Kidney tubule cell (primary cell): ENCODE data around the gene GPBAR1.
A peak's percentile ranks its signal among the peaks of the same experiment; 100 is the strongest.

ENCODE experiments used
- DNase-seq: peaks from one replicate; pipeline ENCODE4 v3.0.0-alpha.2; 2018; ENCODE audit warnings: low spot score

GPBAR1 gene, protein sequence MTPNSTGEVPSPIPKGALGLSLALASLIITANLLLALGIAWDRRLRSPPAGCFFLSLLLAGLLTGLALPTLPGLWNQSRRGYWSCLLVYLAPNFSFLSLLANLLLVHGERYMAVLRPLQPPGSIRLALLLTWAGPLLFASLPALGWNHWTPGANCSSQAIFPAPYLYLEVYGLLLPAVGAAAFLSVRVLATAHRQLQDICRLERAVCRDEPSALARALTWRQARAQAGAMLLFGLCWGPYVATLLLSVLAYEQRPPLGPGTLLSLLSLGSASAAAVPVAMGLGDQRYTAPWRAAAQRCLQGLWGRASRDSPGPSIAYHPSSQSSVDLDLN

DNA sequence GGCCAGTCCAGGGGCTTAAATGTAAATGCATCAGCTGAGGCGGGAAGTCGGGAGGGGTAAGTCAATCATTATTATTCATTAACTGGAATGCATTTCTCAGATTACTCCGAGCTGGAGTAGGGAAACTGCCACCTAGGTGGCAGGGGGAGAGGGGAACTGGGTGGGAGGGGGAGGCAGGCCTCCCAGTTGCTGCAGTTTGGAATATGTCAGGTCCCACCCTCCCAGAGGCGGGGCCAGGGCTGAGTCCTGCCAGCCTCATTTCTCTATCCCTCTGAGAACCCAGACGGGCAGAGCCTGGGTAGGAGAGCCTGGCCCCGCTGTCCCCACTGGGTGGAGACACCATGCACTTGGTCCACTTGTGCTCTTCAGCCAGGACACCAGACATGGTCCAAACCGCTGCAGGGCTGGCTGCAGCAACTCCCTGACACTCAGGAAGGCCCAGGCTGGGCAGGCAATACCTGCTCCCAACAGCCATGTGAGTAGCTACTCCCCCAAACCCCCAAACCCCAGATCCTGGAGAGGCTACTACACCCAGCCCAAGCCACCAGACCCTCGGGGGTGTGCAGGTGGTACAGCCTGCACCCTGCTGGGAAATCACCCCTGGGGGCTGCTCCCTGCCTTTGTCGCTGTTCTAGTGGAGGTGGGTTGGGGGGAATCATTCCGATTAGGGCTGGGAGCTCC lies at the start of gene GPBAR1:
TSS of gene GPBAR1 (plus strand) at position 274 of the 681 bp plus-strand sequence. CDS start 1,710 bp downstream, outside the sequence.
- DNase-seq = peak; percentile 69

DNA sequence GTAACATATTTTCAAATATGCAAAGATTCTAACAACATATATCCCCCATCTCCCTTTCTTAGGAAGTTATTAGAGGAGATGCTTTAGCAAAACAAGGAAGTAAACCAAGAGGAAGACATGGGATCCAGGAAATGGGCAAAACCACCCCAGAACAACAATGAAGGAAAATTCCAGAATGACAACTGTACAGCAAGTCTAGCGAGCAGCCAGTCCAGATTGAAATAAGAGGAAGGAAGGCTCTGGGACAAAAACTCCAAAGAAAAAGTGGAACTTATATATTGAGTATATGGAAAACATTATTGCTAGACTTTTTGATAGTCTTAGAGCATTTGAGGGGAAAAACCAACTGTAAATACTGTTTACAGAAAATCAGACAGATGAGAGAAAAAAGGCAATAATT lies 46.7 kb upstream of the GPBAR1 start:
- DNase-seq = no peak

DNA sequence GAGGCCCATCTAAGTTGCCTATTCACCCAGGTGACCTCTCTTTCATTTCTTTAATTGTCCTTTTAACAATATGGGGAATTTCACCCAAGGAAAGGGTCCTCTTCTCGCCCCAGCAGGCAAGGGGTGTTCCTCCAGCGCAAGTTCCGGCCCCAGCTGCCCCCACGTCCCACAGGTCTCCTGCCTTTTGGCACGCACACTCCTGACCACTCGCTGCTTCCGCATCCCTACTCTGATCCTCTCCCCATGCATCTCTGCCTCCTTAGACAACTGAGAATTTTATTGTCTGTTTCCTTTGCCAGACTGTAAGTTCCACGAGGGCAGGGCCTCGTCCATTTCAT lies 44.5 kb upstream of the GPBAR1 start:
- DNase-seq = no peak

DNA sequence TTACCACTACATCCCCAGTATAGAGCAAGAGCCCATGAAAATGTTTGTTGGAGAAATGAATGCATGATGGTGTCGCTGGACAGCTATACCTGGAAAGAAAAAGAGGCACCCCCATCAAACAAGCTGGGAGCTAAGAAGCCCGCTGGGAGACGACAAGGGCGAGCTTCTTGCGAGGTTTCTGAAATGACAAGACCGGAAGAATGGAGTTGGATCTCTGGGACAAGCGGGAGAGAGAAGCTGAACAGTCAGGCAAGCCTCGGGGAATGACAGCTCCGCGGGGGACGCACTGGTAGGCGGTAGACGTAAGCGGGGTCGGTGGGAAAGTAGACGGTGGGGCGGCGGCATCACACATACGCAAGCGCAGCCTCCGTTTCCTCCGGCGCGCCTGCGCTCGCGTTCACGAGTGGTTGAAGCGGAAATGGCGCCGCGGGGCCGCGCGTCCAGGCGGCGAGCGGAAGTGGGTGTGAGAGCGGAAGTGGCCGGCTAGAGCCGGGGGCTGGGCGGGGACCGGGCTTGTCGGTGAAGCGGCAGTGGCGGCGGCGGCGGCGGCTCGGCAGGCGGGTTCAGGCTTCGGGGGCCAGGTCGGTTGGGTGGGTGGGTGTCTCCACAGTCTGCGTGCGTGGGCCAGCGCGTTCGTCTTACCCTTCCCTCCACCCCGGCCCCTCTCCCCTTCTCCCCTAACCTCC lies 44.0 kb upstream of the GPBAR1 start, which contains the start of gene ARPC2:
TSS of gene ARPC2 (plus strand) at position 516 of the 686 bp plus-strand sequence. CDS start 282 bp downstream, outside the sequence.
- DNase-seq = peak; percentile 96

DNA sequence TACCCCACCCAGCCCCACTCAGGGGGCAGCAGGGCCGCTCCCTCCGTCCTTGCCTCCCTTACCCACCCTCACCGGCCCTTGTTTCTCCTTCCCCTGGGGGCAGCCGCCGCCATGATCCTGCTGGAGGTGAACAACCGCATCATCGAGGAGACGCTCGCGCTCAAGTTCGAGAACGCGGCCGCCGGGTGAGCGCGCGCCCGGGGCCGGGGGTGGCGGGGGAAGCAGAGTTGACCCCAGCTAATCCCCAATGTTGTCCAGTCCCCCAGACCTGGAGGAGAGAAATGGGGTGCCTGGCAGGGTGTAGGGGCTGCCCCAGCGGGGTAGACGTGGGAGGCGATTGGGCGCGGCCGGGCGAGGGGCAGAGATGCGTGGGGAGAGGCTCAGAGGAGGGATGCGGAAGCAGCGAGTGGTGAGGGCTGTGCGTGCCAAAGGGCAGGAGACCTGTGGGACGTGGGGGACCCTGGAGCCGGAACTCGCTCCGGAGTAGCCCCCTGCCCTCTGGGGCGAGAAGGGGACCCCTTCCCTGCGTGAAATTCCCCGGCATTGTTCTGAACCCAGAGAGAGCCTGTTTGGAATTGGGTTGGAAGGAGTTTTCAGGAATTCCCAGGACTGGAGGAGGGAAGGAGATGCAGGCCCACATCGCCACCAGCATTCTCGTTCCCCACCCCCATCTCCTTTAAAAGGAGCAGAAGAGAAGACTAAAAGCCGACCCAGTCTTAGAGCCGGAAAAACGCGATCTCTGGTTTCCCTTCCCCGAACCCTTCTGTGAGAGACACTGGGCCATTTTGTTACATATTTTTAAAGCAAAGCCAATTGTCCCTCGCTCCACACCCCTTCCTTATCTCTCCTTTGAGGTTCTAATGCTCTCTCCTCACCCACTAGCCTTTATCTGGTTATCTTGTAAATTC lies 43.2 kb upstream of the GPBAR1 start:
- DNase-seq = peak; percentile 55

DNA sequence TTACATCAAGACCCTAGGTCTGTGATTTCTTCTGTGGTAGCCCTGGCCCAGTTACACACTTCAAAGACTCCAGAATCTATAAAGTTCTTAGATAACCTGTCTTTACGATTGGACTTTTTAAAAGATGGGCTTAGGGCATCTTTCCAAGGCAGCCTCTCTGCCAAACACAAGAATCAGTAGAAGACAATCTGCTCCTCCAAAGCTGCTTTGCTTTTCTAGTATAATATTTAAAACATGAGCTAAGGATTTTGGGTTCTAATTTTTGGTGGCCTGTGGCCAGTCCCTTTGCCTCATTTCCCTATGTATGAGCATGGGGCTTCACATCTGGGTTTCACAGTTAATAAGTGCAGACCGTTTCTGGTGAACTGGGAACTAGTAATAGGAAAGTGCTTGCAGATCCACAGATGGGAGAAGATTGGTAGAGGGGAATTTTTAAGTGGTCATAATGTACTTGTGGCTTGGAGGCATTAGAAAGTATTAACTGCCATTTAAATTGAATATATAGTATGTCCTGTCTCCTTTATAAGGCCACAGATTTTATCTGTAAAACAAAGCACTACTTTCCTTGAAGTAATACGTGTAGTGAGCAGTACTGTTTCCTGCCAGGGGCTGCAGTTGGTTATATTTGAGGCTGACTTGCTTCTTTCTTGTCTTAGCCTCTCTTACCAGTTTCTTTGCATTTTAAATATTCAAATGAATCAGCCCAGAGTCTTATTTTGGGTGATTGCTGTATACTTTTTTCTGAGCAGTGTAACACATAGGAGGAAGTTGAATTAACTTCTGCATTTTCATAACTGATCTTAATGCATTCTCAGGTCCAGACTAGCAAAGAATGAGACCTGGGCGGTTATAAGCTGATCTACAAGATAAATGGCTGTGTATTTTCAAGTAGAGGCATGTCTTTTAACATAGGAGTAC lies 42.3 kb upstream of the GPBAR1 start:
- no peak for DNase-seq

DNA sequence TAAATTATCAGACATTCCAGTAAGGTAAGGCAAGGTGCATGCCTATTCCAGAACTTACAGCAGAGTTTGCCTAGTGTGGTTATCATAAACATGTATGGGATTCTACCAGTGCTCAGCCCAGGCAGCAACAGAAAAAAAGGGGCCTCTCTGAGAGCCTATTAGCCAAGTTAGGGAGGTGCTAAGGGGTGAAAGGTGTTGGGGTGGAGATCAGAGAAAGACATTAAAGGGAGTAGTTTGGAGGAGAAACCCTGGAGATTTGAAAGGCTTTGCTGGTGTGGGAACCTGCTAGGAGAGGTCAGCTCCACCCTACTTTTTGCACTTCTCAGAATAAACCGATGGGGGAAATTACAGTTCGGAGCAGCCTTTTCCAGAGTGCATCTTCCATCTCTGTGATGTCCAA lies 40.9 kb upstream of the GPBAR1 start:
- no peak for DNase-seq

DNA sequence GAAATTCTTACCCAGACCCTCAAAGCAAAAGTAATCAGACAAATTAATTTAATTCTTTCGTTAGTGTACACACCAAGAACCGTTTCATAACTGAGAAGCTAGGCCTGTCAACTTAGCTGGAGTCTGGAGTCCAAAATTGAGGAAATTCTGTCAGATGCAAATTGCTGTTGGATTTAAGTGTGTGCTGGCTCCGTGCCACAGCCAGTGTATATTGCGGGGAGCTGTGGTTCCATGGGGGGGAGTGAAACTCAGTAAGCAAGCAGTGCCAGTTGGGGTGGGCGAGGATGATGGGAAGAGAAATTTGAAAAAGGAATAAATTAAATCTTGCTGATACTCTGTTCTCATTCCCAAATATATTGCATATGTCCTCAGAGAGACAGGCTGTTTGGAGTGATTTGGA lies 39.8 kb upstream of the GPBAR1 start:
- no peak for DNase-seq

DNA sequence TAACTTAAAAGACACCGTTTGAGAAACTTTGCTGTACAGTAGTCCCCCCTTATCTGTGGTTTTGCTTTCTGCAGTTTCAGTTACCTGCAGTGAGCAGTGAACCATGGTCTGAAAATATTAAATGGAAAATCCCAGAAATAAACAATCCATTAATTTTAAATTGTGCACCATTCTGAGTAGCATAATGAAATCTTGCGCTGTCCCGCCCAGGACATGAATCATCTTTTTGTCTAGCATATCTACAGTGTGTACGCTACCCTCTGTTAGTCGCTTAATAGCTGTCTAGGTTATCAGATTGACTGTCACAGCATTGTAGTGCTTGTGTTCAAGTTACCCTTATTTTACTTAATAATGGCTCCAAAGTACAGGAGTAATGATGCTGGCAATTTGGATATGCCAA lies 37.8 kb upstream of the GPBAR1 start:
- DNase-seq = peak; percentile 17

DNA sequence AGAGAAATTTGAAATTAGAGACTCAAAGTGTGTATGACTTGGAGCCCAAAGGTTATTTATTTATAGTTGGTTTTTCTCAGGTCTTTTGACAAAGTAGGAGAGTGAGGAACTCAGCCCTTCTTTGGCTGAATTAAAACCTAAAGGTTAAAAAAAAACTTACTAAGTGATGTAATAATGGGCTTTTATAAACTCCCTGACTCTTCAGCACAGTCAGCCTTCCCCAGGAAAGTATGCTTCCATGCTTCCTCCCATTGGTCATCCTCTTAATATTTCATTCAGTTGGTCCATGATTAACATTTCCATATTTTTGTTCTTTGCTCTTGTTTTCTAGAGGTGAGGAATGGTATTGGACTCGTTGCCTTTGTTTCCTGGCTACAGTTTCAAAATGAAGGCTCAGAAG lies 36.6 kb upstream of the GPBAR1 start:
- DNase-seq = peak; percentile 20

DNA sequence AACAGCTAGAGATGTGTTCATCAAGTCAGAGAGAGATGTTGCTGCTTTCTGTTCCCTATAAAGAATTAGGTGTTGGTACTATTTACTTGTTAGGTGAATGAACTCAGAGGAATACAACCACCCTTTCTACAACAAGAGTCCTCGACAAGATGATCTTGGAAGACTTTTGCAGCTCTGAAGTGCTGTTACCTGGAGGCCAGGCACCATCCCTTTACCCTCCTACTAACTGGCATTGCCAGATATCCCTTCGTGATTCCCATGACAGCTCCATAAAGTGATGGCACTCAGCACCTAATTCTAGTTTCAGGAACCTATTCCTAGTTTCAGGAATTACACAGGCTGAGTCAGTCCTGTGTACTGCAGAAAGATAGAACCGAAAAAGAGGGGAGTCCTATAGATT lies 33.9 kb upstream of the GPBAR1 start:
- no peak for DNase-seq

DNA sequence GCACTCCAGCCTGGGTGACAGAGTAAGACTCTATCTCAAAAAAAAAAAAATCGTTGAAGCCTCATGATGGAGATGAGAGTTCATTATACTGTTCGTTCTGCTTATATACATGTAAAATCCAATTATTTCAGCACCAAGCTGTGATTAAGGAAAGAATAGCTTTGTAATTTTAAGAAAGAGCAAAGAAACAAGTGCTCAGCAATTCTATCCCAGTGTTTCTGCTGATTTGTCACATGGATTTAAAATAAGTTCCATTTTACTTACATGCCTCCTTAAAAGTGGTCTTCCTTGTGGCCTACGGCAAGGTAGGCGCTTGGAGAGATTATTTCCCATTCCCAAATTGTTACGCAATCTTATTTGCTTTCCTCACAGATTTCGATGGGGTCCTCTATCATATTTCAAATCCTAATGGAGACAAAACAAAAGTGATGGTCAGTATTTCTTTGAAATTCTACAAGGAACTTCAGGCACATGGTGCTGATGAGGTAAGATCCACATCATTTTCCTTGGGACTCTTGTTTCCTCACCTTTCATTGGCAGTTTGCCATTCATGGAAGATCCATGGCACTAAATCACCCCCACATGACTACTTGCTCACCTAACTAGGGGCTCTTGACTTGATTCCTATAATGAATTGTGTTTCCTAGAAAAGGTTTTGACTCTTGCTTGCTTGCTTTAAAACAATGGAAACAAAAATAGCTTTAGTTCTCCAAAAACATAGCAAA lies 32.3 kb upstream of the GPBAR1 start:
- peak; percentile 77 for DNase-seq

DNA sequence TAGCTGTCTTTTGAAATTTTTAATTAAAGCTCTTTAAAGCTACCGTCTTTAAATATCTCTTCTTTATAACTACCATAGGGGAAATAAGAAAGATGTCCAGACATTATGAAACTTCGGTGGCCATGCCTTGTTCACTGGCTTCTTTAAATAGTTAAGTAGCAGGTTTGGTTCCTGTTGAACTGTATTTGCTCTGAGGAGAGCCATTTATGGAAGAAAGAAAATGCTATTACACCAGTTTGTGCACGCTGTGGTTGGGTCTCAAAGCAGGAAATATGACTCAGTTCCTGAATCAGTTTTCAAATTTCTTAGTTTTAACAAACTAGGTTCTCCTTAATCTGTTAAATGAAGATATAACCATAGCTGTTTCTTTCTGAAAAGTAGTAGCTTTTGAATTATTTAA lies 31.6 kb upstream of the GPBAR1 start:
- peak; percentile 86 for DNase-seq

DNA sequence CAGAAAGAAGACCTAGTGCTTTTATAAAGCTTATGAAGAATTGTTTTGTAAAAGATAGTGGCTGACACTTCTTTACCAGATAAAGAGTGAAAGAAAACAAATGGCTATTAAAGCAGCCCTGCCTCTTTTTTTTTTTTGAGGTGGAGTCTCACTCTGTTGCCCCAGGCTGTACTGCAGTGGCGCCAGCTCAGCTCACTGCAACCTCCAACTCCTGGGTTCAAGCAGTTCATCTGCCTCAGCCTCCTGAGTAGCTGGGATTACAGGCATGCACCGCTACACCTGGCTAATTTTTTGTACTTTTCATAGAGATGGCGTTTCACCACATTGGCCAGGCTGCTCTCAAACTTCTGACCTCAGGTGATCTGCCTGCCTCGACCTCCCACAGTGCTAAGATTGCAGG lies 31.0 kb upstream of the GPBAR1 start:
- peak; percentile 72 for DNase-seq

DNA sequence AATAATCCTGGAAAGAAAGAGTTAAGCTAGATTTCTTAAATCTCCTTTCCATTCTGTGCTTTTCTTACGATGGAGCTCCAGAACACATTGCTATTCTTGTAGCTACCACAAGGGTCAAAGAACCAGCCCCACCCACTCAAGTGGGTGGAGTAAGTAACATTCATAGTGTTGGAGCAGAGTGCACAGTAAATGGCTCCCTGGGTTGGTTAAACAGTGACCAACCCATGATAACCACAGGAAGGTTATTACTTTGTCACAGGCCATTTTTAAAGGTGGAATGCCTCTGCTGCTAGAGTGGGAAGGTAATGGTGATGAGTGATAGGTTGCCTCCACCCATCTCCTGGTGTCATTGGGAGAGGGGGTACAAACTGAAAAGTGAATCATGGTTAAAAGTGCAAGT lies 29.9 kb upstream of the GPBAR1 start:
- DNase-seq = peak; percentile 99

DNA sequence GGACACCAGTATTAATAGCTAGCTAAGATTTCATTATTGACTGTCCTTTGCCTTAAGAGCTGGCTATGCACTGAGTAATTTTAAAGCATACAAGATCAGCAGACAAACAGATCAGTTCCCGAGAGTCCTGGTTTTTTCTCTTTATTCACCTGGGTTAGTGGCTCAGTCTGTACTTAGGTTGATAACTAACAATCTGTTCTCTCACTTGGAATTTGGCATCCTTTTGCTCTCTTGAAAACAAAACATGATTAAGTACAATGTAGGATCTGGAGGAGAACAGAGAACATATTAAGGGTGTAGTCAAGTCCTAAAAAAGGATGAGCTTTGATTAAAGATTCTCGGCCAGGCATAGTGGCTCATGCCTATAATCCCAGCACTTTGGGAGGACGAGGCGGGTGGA lies 27.3 kb upstream of the GPBAR1 start:
- DNase-seq = no peak

DNA sequence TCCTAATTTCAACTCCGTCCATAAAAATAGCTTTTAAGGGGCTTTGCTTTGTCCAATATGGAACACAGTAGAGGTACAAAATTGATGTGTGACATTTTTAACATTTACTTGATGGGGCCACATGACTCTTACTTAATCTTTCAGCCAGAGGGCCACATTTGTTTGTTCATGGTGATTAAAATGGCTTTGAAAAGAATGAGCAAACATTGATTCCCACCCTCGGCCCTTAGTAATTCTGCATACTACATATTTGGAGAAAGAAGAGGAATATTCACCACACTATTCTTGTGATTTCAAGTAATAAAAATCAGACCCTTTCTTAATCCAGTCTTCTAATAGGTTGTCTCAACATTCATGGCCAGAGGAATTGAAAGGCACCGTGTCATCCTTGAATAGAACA lies 26.3 kb upstream of the GPBAR1 start:
- DNase-seq = no peak

DNA sequence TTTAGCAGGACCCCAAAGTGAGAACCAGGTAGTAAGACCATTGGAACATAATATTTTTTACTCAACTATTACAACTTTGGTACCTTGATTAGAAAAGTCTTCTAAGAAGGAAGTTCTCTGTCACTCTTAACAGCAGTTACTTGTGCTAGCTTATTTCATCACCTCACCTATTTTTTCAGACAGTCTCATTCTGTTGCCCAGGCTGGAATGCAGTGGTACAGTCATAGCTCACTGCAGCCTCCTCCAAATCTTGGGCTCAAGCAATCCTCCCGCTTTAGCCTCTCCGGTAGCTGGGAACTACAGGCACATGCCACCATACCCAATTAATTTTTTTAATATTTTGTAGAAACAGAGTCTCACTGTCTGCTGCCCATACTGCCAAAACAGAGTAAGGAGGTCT lies 25.8 kb upstream of the GPBAR1 start:
- DNase-seq = no peak

DNA sequence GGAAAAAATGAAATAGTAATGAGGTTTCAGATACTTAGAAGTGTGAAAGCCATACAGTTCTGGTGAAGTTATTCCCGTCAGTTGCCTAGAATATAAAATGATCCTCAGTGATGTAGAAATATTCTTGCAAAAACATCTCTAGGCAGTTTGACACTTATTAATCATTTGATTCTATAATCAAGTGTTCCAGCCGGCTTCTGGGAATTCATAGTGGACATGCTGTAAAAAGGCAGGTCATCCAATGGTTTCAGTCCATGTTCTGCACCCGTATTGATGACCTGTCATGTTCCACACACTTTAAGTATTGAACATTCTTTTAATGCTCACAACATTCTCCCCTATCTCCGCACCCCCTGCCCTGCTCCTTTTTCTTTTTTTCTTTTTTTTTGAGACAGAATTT lies 24.0 kb upstream of the GPBAR1 start:
- DNase-seq = no peak

DNA sequence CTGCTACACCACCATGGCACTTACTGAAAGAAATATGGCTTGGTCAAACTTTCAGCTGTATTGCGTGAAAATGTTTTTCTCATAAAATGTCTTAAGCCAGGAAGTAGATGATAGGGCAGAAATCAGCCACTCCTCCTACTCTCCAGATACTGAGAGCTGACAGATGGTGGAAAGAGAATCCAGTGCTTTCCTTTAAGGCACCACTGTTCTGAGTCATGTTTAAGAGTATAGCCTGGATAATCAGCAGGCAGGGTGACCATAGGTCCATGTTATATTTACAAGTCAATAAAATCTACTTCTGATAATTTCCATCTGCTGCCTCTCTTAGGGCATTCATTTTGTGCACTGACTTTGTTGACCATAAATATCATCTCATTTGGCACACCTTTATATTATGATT lies 21.9 kb upstream of the GPBAR1 start:
- no peak for DNase-seq
